HEK293 (cell line): ENCODE results near the gene COL18A1.

Experiments used
- CTCF ChIP-seq: fragments of 450-650 bp; formaldehyde crosslinking; IDR thresholded peaks from 2 replicates; pipeline ENCODE4 v1.5.1; 2016; ENCODE audit warnings: missing biosample characterization, missing genetic modification characterization
- ZNF350 ChIP-seq: fragments of 450-650 bp; formaldehyde crosslinking; IDR thresholded peaks from 2 replicates; pipeline ENCODE4 v1.5.0; 2017; ENCODE audit warnings: missing biosample characterization, mild to moderate bottlenecking, missing genetic modification characterization
- ZNF366 ChIP-seq: fragments of 450-650 bp; formaldehyde crosslinking; conservative IDR thresholded peaks from 2 replicates; pipeline ENCODE4 v1.5.1; 2016; ENCODE audit warnings: missing biosample characterization, missing genetic modification characterization
- ZNF426 ChIP-seq: fragments of 450-650 bp; formaldehyde crosslinking; IDR thresholded peaks from 2 replicates; pipeline ENCODE4 v1.5.1; 2017; ENCODE audit warnings: missing biosample characterization, missing genetic modification characterization, mild to moderate bottlenecking, inconsistent platforms, moderate library complexity
- ZNF549 ChIP-seq: fragments of 450-650 bp; IDR thresholded peaks from 2 replicates; pipeline ENCODE4 v1.5.1; 2018; ENCODE audit warnings: missing biosample characterization, missing genetic modification characterization, mild to moderate bottlenecking, inconsistent platforms, moderate library complexity
- ZNF560 ChIP-seq: fragments of 450-650 bp; formaldehyde crosslinking; IDR thresholded peaks from 2 replicates; pipeline ENCODE4 v1.5.1; 2017; ENCODE audit warnings: missing biosample characterization, missing genetic modification characterization, borderline replicate concordance
- ZNF600 ChIP-seq: fragments of 450-650 bp; formaldehyde crosslinking; IDR thresholded peaks from 2 replicates; pipeline ENCODE4 v1.5.1; 2016; ENCODE audit warnings: missing biosample characterization, missing genetic modification characterization
- TF ChIP-seq, protein P1 (sequence below): fragments of 450-650 bp; formaldehyde crosslinking; IDR thresholded peaks from 2 replicates; pipeline ENCODE4 v1.5.1; 2016; ENCODE audit warnings: missing biosample characterization, missing genetic modification characterization
- TF ChIP-seq, protein P2 (sequence below): fragments of 450-650 bp; formaldehyde crosslinking; IDR thresholded peaks from 2 replicates; pipeline ENCODE4 v1.5.1; 2016; ENCODE audit warnings: missing biosample characterization, missing genetic modification characterization

DNA sequence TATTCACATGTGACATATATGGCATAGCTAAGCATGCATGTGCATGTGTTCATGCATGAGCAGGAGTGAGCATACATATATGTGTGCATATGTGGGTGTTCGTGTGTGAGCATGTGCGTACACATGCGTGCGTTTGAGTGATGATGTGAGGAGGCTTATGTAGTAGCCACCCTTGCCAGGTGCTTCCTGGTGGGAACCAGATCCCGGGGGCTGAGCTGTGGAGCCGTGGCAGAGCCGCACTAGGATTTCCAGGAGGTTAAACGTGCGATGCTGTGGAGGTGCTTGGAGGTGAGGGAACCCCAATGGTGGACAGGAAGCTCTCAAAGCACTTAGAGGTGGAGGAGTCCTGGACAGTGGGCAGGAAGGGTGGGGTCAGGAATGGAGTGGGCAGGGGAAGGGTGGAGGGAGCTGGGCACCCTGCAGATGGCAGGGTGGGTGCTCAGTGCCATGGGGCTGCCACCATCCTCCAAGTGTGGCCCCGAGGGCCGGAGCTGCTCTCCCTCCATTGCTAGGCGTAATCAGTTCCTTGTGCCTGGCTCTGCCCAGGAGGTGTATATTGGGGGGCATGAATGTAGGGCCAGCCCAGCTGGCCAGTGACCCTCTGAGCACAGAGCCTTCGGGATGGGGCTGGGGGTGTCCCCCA, 48.5 kb downstream of the COL18A1 start:
- TF ChIP-seq ZNF366 (tag by site-specific recombination) (no peak), ZNF426 (tag by site-specific recombination) (no peak), CTCF (tag by site-specific recombination) (no peak), ZNF350 (tag by site-specific recombination) (no peak), ZNF560 (no peak), ZNF549 (tag by site-specific recombination) (no peak), ZNF600 (tag by site-specific recombination) (no peak)
- TF ChIP-seq, protein P1, sequence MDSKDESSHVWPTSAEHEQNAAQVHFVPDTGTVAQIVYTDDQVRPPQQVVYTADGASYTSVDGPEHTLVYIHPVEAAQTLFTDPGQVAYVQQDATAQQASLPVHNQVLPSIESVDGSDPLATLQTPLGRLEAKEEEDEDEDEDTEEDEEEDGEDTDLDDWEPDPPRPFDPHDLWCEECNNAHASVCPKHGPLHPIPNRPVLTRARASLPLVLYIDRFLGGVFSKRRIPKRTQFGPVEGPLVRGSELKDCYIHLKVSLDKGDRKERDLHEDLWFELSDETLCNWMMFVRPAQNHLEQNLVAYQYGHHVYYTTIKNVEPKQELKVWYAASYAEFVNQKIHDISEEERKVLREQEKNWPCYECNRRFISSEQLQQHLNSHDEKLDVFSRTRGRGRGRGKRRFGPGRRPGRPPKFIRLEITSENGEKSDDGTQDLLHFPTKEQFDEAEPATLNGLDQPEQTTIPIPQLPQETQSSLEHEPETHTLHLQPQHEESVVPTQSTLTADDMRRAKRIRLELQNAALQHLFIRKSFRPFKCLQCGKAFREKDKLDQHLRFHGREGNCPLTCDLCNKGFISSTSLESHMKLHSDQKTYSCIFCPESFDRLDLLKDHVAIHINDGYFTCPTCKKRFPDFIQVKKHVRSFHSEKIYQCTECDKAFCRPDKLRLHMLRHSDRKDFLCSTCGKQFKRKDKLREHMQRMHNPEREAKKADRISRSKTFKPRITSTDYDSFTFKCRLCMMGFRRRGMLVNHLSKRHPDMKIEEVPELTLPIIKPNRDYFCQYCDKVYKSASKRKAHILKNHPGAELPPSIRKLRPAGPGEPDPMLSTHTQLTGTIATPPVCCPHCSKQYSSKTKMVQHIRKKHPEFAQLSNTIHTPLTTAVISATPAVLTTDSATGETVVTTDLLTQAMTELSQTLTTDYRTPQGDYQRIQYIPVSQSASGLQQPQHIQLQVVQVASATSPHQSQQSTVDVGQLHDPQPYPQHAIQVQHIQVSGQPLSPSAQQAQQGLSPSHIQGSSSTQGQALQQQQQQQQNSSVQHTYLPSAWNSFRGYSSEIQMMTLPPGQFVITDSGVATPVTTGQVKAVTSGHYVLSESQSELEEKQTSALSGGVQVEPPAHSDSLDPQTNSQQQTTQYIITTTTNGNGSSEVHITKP (tag by site-specific recombination) = no peak
- TF ChIP-seq, protein P2, sequence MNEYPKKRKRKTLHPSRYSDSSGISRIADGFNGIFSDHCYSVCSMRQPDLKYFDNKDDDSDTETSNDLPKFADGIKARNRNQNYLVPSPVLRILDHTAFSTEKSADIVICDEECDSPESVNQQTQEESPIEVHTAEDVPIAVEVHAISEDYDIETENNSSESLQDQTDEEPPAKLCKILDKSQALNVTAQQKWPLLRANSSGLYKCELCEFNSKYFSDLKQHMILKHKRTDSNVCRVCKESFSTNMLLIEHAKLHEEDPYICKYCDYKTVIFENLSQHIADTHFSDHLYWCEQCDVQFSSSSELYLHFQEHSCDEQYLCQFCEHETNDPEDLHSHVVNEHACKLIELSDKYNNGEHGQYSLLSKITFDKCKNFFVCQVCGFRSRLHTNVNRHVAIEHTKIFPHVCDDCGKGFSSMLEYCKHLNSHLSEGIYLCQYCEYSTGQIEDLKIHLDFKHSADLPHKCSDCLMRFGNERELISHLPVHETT = no peak
